CD1c-positive myeloid dendritic cell (primary cell): ENCODE results near the gene PRMT9.

Source experiments
- DNase-seq: peaks from one replicate; pipeline ENCODE4 v3.0.0-alpha.2; 2016; ENCODE audit errors: extremely low spot score

Gene PRMT9

GRCh38 chr4:147678796-147679549, 5.0 kb downstream of the PRMT9 start:
- DNase-seq = no peak

- no peak for DNase-seq
Observed at GRCh38 chr4:147678106-147678505, 5.9 kb downstream of the PRMT9 start.

- DNase-seq = no peak
Observed at GRCh38 chr4:147674496-147674895, 9.5 kb downstream of the PRMT9 start.

GRCh38 chr4:147674073-147674472, 9.9 kb downstream of the PRMT9 start:
- DNase-seq = no peak

- no peak for DNase-seq
Observed at GRCh38 chr4:147658501-147658900, 25.5 kb downstream of the PRMT9 start.

GRCh38 chr4:147655639-147656038, 28.3 kb downstream of the PRMT9 start:
- no peak for DNase-seq

GRCh38 chr4:147651563-147651962, 32.4 kb downstream of the PRMT9 start:
- no peak for DNase-seq

GRCh38 chr4:147648656-147649055, 35.3 kb downstream of the PRMT9 start:
- no peak for DNase-seq

GRCh38 chr4:147645099-147645498, 38.9 kb downstream of the PRMT9 start:
- DNase-seq = no peak

GRCh38 chr4:147644471-147644870, 39.5 kb downstream of the PRMT9 start:
- no peak for DNase-seq

- no peak for DNase-seq
Observed at GRCh38 chr4:147643616-147644015, 40.3 kb downstream of the PRMT9 start.

GRCh38 chr4:147640331-147640730, 43.6 kb downstream of the PRMT9 start:
- DNase-seq = no peak

- no peak for DNase-seq
Observed at GRCh38 chr4:147639388-147639787, 44.6 kb downstream of the PRMT9 start.

- no peak for DNase-seq
Observed at GRCh38 chr4:147638942-147639341, 45.0 kb downstream of the PRMT9 start.

GRCh38 chr4:147638365-147638764, 45.6 kb downstream of the PRMT9 start:
- no peak for DNase-seq

GRCh38 chr4:147635348-147635747, 48.6 kb downstream of the PRMT9 start:
- no peak for DNase-seq

- DNase-seq = no peak
Observed at GRCh38 chr4:147633643-147634042, 50.3 kb downstream of the PRMT9 start.

GRCh38 chr4:147633113-147633512, 50.9 kb downstream of the PRMT9 start:
- no peak for DNase-seq

- DNase-seq = no peak
Observed at GRCh38 chr4:147629783-147630730, 53.9 kb downstream of the PRMT9 start.

GRCh38 chr4:147628415-147628814, 55.5 kb downstream of the PRMT9 start:
- DNase-seq = no peak

- no peak for DNase-seq
Observed at GRCh38 chr4:147626903-147627302, 57.1 kb downstream of the PRMT9 start.

GRCh38 chr4:147625733-147626132, 58.2 kb downstream of the PRMT9 start:
- DNase-seq = no peak

- peak; percentile 6 for DNase-seq
Observed at GRCh38 chr4:147620315-147620714, 63.6 kb downstream of the PRMT9 start.
